ENCODE data around the gene CD6. TPM values are rescaled to one million over a fixed set of nuclear protein-coding genes. Genes with fewer than 3 reads are reported as not detected.

Gene CD6
- total and polyA plus RNA-seq, 2 donors from 2014 or later, result 0.24 to 6.7 TPM

- peak in 2 of 5 donors; percentile 26 to 45 for DNase-seq
- H3K9ac ChIP-seq (ENCODE audit: low read length in 3 of 3), result no peak overlapping the region
- intact Hi-C loops (cut with DNase I), result no loop called here
- no peaks in the 10 kb centered on the region for H3K9me3 ChIP-seq (ENCODE audit: control insufficient read depth in 2 of 3, insufficient read depth in 1 of 3, low read length in 3 of 3)
- no peak for FAIRE-seq
- TF ChIP-seq CTCF (IDR thresholded peaks at IDR 0.05; ENCODE audit: borderline replicate concordance, extremely low read depth, insufficient read depth), result no peak
- H3K4me3 ChIP-seq (ENCODE audit: low read length in 3 of 3), result no peak overlapping the region
- no peaks in the 10 kb centered on the region for H3K4me1 ChIP-seq (ENCODE audit: control insufficient read depth in 2 of 3, insufficient read depth in 2 of 3, low read depth in 1 of 3, low read length in 3 of 3)
- H3K27me3 ChIP-seq (ENCODE audit: control insufficient read depth, insufficient read depth, low read length), result no peaks in the 10 kb centered on the region
- H3K36me3 ChIP-seq (ENCODE audit: control insufficient read depth in 2 of 3, insufficient read depth in 3 of 3, low read length in 3 of 3), result no peaks in the 10 kb centered on the region
- no peak overlapping the region for H3K27ac ChIP-seq (ENCODE audit: low read depth in 2 of 2, low read length in 2 of 2)
These were observed 13.2 kb downstream of the CD6 start for GRCh38 chr11:60984636-60985035.

GRCh38 chr11:60985501-60985900, 14.0 kb downstream of the CD6 start:
- no peak for FAIRE-seq
- no peak for TF ChIP-seq CTCF (IDR thresholded peaks at IDR 0.05; ENCODE audit: borderline replicate concordance, extremely low read depth, insufficient read depth)
- Histone ChIP-seq H3K4me1 (ENCODE audit: control insufficient read depth in 2 of 3, insufficient read depth in 2 of 3, low read depth in 1 of 3, low read length in 3 of 3) (no peaks in the 10 kb centered on the region), H3K36me3 (ENCODE audit: control insufficient read depth in 2 of 3, insufficient read depth in 3 of 3, low read length in 3 of 3) (no peaks in the 10 kb centered on the region), H3K4me3 (ENCODE audit: low read length in 3 of 3) (no peak overlapping the region), H3K27ac (ENCODE audit: low read depth in 2 of 2, low read length in 2 of 2) (no peak overlapping the region), H3K9me3 (ENCODE audit: control insufficient read depth in 2 of 3, insufficient read depth in 1 of 3, low read length in 3 of 3) (no peaks in the 10 kb centered on the region), H3K9ac (ENCODE audit: low read length in 3 of 3) (no peak overlapping the region), H3K27me3 (ENCODE audit: control insufficient read depth, insufficient read depth, low read length) (no peaks in the 10 kb centered on the region)
- intact Hi-C loops (cut with DNase I), result no loop called here
- no peak for DNase-seq

GRCh38 chr11:60985991-60986915, 14.8 kb downstream of the CD6 start:
- Histone ChIP-seq H3K9me3 (ENCODE audit: control insufficient read depth in 2 of 3, insufficient read depth in 1 of 3, low read length in 3 of 3) (no peaks in the 10 kb centered on the region), H3K27me3 (ENCODE audit: control insufficient read depth, insufficient read depth, low read length) (no peaks in the 10 kb centered on the region), H3K27ac (ENCODE audit: low read depth in 2 of 2, low read length in 2 of 2) (no peak overlapping the region), H3K4me3 (ENCODE audit: low read length in 3 of 3) (no peak overlapping the region), H3K36me3 (ENCODE audit: control insufficient read depth in 2 of 3, insufficient read depth in 3 of 3, low read length in 3 of 3) (no peaks in the 10 kb centered on the region), H3K9ac (ENCODE audit: low read length in 3 of 3) (no peak overlapping the region), H3K4me1 (ENCODE audit: control insufficient read depth in 2 of 3, insufficient read depth in 2 of 3, low read depth in 1 of 3, low read length in 3 of 3) (no peaks in the 10 kb centered on the region)
- intact Hi-C loops (cut with DNase I), result no loop called here
- no peak for DNase-seq
- TF ChIP-seq CTCF (IDR thresholded peaks at IDR 0.05; ENCODE audit: borderline replicate concordance, extremely low read depth, insufficient read depth), result no peak
- FAIRE-seq, result no peak
